HAP-1 (cell line): ENCODE measurements around the gene LCE1A.

Experiments
- DNase-seq, 2 experiments: peaks; one replicate each; pipeline ENCODE4 v3.0.0-alpha.2; 2016 to 2020; ENCODE audit warnings: low spot score in 2 of 2
- H3K27me3 ChIP-seq: fragments of 250-450 bp; sonication (Bioruptor Pico); 2 replicates; pipeline ENCODE4 v1.5.1; 2020; ENCODE audit warnings: low read depth, mild to moderate bottlenecking, moderate library complexity
- H3K36me3 ChIP-seq: fragments of 250-450 bp; sonication (Bioruptor Pico); replicated peaks from 2 replicates; pipeline ENCODE4 v1.5.1; 2020; ENCODE audit warnings: mild to moderate bottlenecking
- H3K4me1 ChIP-seq: fragments of 250-450 bp; sonication (Bioruptor Pico); 2 replicates; pipeline ENCODE4 v1.5.1; 2020; ENCODE audit warnings: mild to moderate bottlenecking
- H3K4me3 ChIP-seq: fragments of 250-450 bp; sonication (Bioruptor Pico); 2 replicates; pipeline ENCODE4 v1.5.1; 2020; ENCODE audit warnings: mild to moderate bottlenecking, moderate library complexity
- H3K9me3 ChIP-seq: fragments of 250-450 bp; sonication (Bioruptor Pico); 2 replicates; pipeline ENCODE4 v1.5.1; 2020; ENCODE audit warnings: mild to moderate bottlenecking, moderate library complexity
- in situ Hi-C: fragments of 300-500 bp; cut with MboI; formaldehyde crosslinking; loops from 3 replicates; pipeline ENCODE4 v1.14.3; 2020; ENCODE audit warnings: low sequenced_read_pairs, inconsistent platforms, mixed read lengths

LCE1A gene, protein sequence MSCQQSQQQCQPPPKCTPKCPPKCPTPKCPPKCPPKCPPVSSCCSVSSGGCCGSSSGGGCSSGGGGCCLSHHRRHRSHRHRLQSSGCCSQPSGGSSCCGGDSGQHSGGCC

DNA sequence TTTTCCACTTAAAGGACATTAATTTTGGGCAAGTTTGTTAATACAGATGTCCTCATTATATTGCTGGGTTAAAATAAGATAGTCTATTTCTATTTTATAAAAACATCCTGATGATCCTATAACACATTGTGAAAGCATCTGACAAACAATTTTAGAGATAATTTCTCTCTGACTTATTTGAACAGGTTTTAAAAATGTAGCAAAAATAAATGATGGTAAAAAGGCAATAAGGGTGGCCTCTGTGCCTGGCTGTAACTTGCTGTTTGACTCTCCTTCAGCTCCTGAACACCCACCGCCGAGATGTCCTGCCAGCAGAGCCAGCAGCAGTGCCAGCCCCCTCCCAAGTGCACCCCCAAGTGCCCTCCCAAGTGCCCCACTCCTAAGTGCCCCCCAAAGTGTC is at the start of gene LCE1A:
Gene LCE1A, plus strand, starts transcription at position 301 of the 400 bp plus-strand sequence. Its CDS starts 0 bp downstream, at position 301.
- Histone ChIP-seq H3K27me3 (no peaks in the 10 kb centered on the region), H3K36me3 (no peaks in the 10 kb centered on the region), H3K4me3 (no peak within 1 kb of the TSS), H3K9me3 (no peaks in the 10 kb centered on the region), H3K4me1 (no peaks in the 10 kb centered on the region)
- in situ Hi-C loops = no loop called here
- DNase-seq = no peak

DNA sequence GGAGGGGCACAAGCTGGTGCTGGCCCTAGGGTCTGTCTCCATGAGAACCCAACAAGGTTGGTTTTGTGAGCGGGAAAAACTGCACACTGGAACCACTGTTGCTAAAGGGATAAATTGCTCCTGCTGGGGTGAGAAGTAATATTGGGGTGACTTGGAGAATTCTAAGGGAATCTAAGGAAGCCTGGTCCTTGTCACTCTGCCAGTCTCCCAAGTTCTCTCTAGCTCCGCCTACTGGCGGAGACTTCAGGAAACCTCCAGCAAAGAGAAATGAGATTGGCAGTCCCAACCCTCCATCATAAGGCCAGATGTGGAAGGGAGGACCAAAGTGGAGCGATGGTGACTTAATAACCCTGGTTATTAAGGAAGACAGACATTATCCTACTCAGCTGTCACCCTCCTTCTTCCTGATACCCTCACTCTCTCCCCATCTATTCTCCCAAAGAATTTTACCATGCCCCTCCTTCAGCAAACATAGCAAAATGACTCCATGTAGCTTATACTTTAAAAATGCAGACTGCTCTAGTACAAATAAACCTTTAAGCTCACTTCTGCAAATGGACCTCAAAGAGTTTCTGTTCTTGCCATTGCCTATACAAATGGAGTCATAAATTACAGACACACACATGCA is 49.6 kb upstream of the LCE1A start:
- Histone ChIP-seq H3K36me3 (no peaks in the 10 kb centered on the region), H3K4me1 (no peaks in the 10 kb centered on the region), H3K27me3 (0 out of 2 replicates have a peak, but pooled peaks cover 3% of the 10 kb centered on the region), H3K9me3 (no peaks in the 10 kb centered on the region), H3K4me3 (no peak overlapping the region)
- DNase-seq = peak; percentile 11 to 52
- in situ Hi-C loops = no loop called here

DNA sequence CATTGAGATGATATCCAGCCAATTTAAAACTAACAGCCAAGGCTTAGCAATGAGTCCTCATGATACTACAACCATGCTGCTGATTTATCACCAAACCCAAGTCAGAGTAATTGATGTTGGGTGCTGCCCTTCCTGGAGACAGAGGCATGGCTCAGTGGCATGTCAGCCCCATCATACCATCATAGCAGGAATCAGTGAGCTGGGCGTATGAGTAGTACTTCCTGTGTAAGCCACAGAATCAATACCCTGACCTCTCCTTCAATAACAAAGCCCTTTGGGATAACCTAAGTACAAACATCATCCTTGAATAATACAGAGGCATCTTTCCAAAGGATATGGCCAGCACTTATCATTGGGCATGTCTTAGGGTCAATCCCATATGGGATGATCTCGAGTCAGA is 44.2 kb upstream of the LCE1A start:
- in situ Hi-C loops = no loop called here
- DNase-seq = no peak

DNA sequence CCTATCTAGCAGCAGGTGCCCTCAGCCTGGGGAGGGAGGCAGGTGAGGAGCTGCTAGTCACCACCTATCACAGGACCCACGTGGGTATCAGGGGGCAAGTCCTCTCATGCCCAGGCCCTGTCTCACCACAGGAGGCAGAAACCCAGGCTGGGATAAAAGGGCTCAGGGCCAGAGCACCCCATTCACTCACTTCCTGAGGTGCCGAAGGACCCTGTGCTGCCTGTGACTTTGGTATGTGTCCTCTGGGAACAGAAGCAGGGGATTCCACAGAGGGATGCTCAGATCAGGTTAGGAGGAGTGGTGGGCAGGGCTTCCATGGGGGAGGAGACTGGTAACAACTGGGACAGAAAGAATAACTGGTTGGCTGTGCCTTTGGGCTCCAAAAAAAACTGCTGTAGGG is 41.2 kb upstream of the LCE1A start, which contains the start of gene LCE1E:
Gene LCE1E, plus strand, starts transcription at position 181 of the 400 bp plus-strand sequence. CDS start 1,043 bp downstream, outside the sequence.
- no peak within 1 kb of the TSS for H3K4me3 ChIP-seq
- in situ Hi-C loops = no loop called here
- no peak for DNase-seq

More for the DNA sequence above, 44.2 kb upstream of the LCE1A start:
- Histone ChIP-seq H3K9me3 (no peaks in the 10 kb centered on the region), H3K4me1 (no peaks in the 10 kb centered on the region), H3K36me3 (no peaks in the 10 kb centered on the region), H3K4me3 (no peak overlapping the region), H3K27me3 (0 out of 2 replicates have a peak, but pooled peaks cover 3% of the 10 kb centered on the region)

DNA sequence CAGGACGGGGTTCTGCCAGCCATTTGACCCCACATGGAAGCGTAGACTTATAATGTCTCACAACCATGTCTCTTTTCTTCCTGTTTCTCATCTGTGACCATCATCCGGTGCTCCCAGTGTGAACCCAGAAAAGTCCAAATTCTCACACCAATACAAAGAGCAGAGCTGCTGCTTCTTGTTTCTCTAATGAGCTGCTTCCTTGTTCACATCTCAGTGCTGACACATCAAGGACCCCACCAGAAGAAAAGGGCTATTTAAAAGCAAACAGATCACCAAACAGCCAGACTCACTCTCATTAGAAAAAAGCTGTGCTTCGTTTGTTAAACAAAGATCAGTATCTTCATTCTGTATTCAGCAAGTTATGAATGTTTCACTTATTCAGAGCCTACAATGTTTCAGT is 31.6 kb upstream of the LCE1A start:
- Histone ChIP-seq H3K9me3 (no peaks in the 10 kb centered on the region), H3K4me3 (no peak overlapping the region), H3K27me3 (no peaks in the 10 kb centered on the region), H3K36me3 (no peaks in the 10 kb centered on the region), H3K4me1 (no peaks in the 10 kb centered on the region)
- no peak for DNase-seq
- in situ Hi-C loops = no loop called here

More for the DNA sequence above, 41.2 kb upstream of the LCE1A start, which contains the start of gene LCE1E:
- Histone ChIP-seq H3K9me3 (no peaks in the 10 kb centered on the region), H3K4me1 (no peaks in the 10 kb centered on the region), H3K27me3 (no peaks in the 10 kb centered on the region), H3K36me3 (no peaks in the 10 kb centered on the region)

DNA sequence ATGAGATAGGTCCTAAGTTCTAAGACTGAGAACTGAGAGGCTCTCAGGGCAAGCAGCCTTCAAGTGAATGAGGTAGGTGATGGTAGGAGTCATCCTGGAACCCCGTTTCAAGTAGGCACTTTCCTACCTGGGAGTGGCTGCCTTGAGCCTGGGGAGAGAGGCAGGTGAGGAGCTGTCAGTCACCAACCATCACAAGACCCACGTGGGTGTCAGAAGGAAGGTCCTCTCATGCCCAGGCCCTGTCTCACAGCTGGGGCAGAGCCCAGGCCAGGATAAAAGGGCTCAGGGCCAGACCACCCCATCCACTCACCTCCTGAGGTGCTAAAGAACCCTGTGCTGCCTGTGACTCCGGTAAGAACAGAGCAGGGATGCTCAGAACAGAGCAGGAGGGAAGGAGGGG is 30.9 kb upstream of the LCE1A start, which contains the start of gene LCE1D:
Gene LCE1D, plus strand, starts transcription at position 301 of the 400 bp plus-strand sequence. CDS start 1,074 bp downstream, outside the sequence.
- H3K4me3 ChIP-seq = no peak within 1 kb of the TSS
- no peaks in the 10 kb centered on the region for H3K36me3 ChIP-seq
- no peaks in the 10 kb centered on the region for H3K9me3 ChIP-seq
- H3K4me1 ChIP-seq = no peaks in the 10 kb centered on the region
- in situ Hi-C loops = no loop called here
- DNase-seq = no peak
- no peaks in the 10 kb centered on the region for H3K27me3 ChIP-seq

DNA sequence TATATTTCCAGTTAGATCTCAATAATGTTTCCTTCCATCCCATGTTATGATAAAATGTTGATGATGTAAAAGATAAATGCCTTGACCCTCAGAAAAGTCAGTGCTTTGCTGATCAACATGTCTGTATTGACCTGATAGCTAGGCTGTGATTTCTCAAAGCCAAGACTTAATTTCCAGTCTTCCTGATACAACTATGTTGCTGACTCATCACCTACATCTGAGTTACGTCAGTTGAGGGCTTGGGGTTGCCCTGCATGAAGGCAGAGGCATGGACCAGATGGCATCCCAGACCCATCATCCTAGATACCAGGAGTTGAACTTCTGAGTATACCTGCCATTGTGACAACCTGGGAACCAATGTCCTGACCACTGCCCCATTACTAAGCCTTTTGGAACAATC is 25.9 kb upstream of the LCE1A start:
- no peak for DNase-seq
- Histone ChIP-seq H3K27me3 (no peaks in the 10 kb centered on the region), H3K36me3 (no peaks in the 10 kb centered on the region), H3K4me3 (no peak overlapping the region), H3K4me1 (no peaks in the 10 kb centered on the region), H3K9me3 (no peaks in the 10 kb centered on the region)
- in situ Hi-C loops = no loop called here

DNA sequence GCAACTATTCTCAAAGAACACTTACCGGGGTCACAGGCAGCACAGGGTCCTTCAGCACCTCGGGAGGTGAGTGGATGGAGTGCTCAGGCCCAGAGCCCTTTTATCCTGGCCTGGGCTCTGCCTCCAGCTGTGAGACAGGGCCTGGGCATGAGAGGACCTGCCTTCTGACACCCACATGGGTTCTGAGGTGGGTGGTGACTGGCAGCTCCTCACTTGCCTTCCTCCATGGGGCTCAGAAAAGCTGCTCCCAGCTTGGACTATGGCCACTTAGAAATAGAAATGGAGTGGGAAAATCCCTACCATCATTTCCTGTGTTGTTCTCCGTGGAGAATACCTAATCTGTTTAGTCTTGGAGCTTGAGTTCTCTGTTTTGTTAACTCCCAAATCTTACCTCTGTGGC is 20.7 kb upstream of the LCE1A start, which contains the start of gene LCE1C:
Gene LCE1C, minus strand, starts transcription at position 76 of the 400 bp plus-strand sequence. CDS start 1,173 bp downstream, outside the sequence.
- H3K4me3 ChIP-seq = no peak within 1 kb of the TSS
- H3K4me1 ChIP-seq = no peaks in the 10 kb centered on the region
- no peak for DNase-seq
- no peaks in the 10 kb centered on the region for H3K36me3 ChIP-seq
- in situ Hi-C loops = no loop called here
- no peaks in the 10 kb centered on the region for H3K27me3 ChIP-seq
- H3K9me3 ChIP-seq = no peaks in the 10 kb centered on the region

DNA sequence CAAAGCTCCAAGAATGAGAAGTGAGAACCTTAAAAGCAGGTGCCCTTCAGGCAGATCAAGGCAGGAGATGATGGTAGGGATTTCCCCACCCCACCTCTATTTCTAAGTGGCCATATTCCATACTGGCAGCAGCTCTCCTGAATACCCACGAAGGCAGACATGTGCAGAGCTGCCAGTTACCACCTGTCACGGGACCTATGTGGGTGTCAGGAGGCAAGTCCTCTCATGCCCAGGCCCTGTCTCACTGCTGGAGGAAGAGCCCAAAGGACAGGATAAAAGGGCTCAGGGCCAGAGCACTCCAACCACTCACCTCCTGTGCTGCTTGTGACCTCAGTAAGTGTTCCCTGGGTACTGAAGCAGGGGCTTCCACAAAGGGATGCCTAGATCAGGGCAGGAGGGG is 16.2 kb upstream of the LCE1A start:
- Histone ChIP-seq H3K27me3 (no peaks in the 10 kb centered on the region), H3K36me3 (no peaks in the 10 kb centered on the region), H3K4me1 (no peaks in the 10 kb centered on the region), H3K9me3 (no peaks in the 10 kb centered on the region), H3K4me3 (no peak overlapping the region)
- no peak for DNase-seq
- in situ Hi-C loops = no loop called here

DNA sequence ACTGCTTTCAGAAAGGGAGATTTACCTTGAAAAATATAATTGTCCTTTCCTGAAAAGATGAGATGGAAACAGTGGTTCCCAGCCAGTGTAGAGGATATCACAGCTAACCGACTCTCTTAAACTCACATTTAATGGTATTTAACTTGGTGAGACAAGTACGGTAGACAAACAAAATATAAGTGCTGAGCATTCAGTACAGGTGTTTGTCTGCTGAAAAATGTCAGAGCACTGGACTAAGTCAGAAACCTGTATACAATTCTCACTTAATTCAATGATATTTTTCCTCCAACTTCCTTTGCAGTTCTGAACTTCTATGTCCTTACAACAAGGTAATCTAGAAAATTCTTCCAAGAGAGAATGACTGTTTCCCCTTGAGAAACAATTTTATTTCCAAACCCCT is 15.6 kb upstream of the LCE1A start, which contains the start of gene LCE1B:
Gene LCE1B, plus strand, starts transcription at position 301 of the 400 bp plus-strand sequence. CDS start 476 bp downstream, outside the sequence.
- no peak within 1 kb of the TSS for H3K4me3 ChIP-seq
- in situ Hi-C loops = no loop called here
- no peak for DNase-seq
- H3K4me1 ChIP-seq = no peaks in the 10 kb centered on the region
- no peaks in the 10 kb centered on the region for H3K27me3 ChIP-seq
- no peaks in the 10 kb centered on the region for H3K9me3 ChIP-seq
- no peaks in the 10 kb centered on the region for H3K36me3 ChIP-seq

DNA sequence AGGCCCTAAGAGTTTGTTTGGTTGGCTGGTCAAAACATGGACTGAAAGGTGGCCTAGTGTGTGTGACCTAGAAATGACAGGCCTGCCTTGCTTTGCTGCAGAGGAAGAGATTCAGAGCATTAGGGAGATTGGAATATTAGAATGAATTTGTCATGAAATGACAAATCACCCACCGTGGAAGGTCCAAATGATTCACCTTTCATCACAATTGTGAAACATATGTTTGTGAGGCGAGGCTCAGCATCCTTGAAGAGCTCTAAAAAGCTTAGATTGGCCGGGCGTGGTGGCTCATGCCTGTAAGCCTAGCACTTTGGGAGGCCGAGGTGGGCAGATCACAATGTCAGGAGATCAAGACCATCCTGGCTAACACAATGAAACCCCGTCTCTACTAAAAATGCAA is 10.0 kb upstream of the LCE1A start:
- no peak for DNase-seq
- Histone ChIP-seq H3K27me3 (no peaks in the 10 kb centered on the region), H3K4me1 (no peaks in the 10 kb centered on the region), H3K36me3 (no peaks in the 10 kb centered on the region), H3K9me3 (no peaks in the 10 kb centered on the region), H3K4me3 (no peak overlapping the region)
- in situ Hi-C loops = no loop called here

DNA sequence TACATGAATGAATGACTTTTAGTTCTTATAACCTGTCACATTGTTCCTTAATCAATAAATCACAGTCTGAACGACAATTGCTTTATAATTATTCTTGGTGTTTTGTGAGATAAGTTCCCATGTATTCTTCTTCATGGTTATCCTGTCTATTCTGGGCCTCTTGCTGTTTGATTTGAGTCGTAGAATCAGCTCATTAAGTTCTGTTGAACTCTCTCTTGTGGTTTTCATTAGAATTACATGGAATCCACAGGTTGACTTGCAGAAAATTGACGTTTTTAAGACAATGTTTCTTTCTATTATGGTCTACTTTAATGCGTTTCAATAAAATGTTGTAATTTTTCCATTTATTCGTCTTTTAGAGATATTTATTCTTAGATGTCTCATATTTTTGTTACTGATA is 4.0 kb upstream of the LCE1A start:
- no peaks in the 10 kb centered on the region for H3K27me3 ChIP-seq
- no peaks in the 10 kb centered on the region for H3K9me3 ChIP-seq
- in situ Hi-C loops = no loop called here
- no peaks in the 10 kb centered on the region for H3K36me3 ChIP-seq
- no peak overlapping the region for H3K4me3 ChIP-seq
- DNase-seq = no peak
- no peaks in the 10 kb centered on the region for H3K4me1 ChIP-seq

DNA sequence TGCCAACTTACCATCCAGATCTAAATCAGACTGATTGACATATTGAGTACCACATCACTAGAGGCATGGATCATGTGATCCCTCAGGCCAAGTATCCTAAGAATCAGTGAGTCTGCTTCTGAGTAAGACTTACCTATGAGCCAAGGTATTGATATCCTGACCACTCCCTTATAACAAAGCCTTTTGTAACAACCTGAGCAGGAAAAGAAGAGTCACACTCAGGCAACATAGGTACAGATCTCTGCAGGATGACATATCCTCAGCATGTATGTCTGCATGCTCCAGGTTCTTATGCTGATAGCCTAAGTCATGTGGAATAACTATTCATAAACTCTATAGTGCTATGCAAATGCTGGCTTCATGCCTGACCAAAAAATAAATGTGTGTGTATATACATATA is 2.3 kb upstream of the LCE1A start:
- Histone ChIP-seq H3K4me3 (no peak overlapping the region), H3K27me3 (no peaks in the 10 kb centered on the region), H3K9me3 (no peaks in the 10 kb centered on the region), H3K4me1 (no peaks in the 10 kb centered on the region), H3K36me3 (no peaks in the 10 kb centered on the region)
- no peak for DNase-seq
- in situ Hi-C loops = no loop called here

DNA sequence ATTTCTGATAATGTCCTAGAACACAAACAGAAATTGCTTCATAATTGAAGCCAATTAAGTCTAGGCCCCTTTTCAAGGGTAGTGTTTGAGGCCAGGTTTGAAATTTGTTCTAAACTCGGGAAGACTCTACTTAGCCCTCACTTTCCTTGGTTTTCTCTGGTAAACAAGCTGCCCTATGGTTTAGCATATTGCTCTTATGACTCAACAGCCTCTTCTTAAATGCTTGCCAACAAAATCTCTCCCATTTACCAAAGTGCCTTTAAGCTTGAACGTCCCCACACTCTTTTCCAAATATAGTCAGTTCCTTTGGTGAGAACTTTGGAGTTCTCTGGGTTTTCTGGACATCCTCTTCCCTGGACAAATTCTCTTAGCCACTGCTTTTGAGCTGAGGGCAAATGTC is 9.6 kb downstream of the LCE1A start:
- H3K4me3 ChIP-seq = no peak overlapping the region
- H3K27me3 ChIP-seq = no peaks in the 10 kb centered on the region; the same call in 1 of the 2 replicates
- H3K36me3 ChIP-seq = no peaks in the 10 kb centered on the region
- DNase-seq = no peak
- in situ Hi-C loops = no loop called here
- no peaks in the 10 kb centered on the region for H3K9me3 ChIP-seq
- H3K4me1 ChIP-seq = no peaks in the 10 kb centered on the region
